GM19395 (cell line): ENCODE results near the gene DPYSL5.

Experiments
- ATAC-seq: cut with Tn5 transposase; IDR thresholded peaks from one replicate; pipeline ENCODE4 v1.9.1; 2021; ENCODE audit warnings: mild to moderate bottlenecking, moderate library complexity; ENCODE audit not compliant: unreplicated experiment

DPYSL5 gene

GRCh38 chr2:26924731-26925099, 76.8 kb downstream of the DPYSL5 start:
- no peak for ATAC-seq

- ATAC-seq = no peak
Measured at GRCh38 chr2:26925100-26925791, 77.3 kb downstream of the DPYSL5 start.

GRCh38 chr2:26927221-26927620, 79.3 kb downstream of the DPYSL5 start:
- ATAC-seq = no peak

- ATAC-seq = no peak
Measured at GRCh38 chr2:26932974-26933373, 85.0 kb downstream of the DPYSL5 start.

- ATAC-seq = no peak
Measured at GRCh38 chr2:26933431-26934334, 85.8 kb downstream of the DPYSL5 start.

GRCh38 chr2:26934335-26934724, 86.4 kb downstream of the DPYSL5 start:
- no peak for ATAC-seq

- ATAC-seq = no peak
Measured at GRCh38 chr2:26934985-26935384, 87.1 kb downstream of the DPYSL5 start.

- no peak for ATAC-seq
Measured at GRCh38 chr2:26936855-26937254, 88.9 kb downstream of the DPYSL5 start.

GRCh38 chr2:26938399-26939118, 90.6 kb downstream of the DPYSL5 start:
- no peak for ATAC-seq

GRCh38 chr2:26940001-26940400, 92.1 kb downstream of the DPYSL5 start:
- no peak for ATAC-seq

GRCh38 chr2:26941486-26941885, 93.6 kb downstream of the DPYSL5 start:
- no peak for ATAC-seq

GRCh38 chr2:26942543-26943295, 94.8 kb downstream of the DPYSL5 start:
- ATAC-seq = no peak

- ATAC-seq = no peak
Measured at GRCh38 chr2:26945991-26946750, 98.2 kb downstream of the DPYSL5 start.

GRCh38 chr2:26946841-26947784, 99.2 kb downstream of the DPYSL5 start:
- ATAC-seq = no peak

- no peak for ATAC-seq
Measured at GRCh38 chr2:26948800-26949199, 100.9 kb downstream of the DPYSL5 start.

GRCh38 chr2:26950246-26950645, 102.3 kb downstream of the DPYSL5 start:
- no peak for ATAC-seq

GRCh38 chr2:26951236-26951635, 103.3 kb downstream of the DPYSL5 start:
- no peak for ATAC-seq

GRCh38 chr2:26952374-26952773, 104.4 kb downstream of the DPYSL5 start:
- no peak for ATAC-seq

GRCh38 chr2:26954135-26954534, 106.2 kb downstream of the DPYSL5 start:
- ATAC-seq = no peak
